HCT116 (cell line): Measurements from ENCODE around the gene ELOB. TPM values are rescaled to one million over a fixed set of nuclear protein-coding genes. Genes with fewer than 3 reads are reported as not detected.

ENCODE experiments used
- ATAC-seq: fragments of 200-7000 bp; cut with Tn5 transposase; 2 replicates; pipeline ENCODE4 v1.9.1; 2020; ENCODE audit warnings: mild to moderate bottlenecking, moderate library complexity
- BruUV-seq: library from RNA; stranded (reverse); fragments of 400-500 nt; replicated peaks from 2 replicates; lab custom pipeline; 2021; lab: Mats Ljungman, UMichigan
- CTCF ChIA-PET: fragments of 300-600 bp; sonication (Branson Sonifier 250); formaldehyde crosslinking; loops from one replicate; lab custom pipeline; 2021; ENCODE audit warnings: antibody characterized with exemption; lab: Charles Lee
- POLR2A ChIA-PET: fragments of 300-600, 350-600 bp; sonication (Branson Sonifier 250); formaldehyde crosslinking; loops from one replicate; lab custom pipeline; 2021; ENCODE audit warnings: antibody characterized with exemption; lab: Charles Lee
- RAD21 ChIA-PET, 2 experiments: fragments of 300-600 bp; sonication (Branson Sonifier 250); formaldehyde crosslinking; loops; one replicate each; lab custom pipeline; 2023; ENCODE audit warnings: low total read pairs in 2 of 2; ENCODE audit not compliant: uncharacterized antibody in 2 of 2, unreplicated experiment in 2 of 2, low non-redundant PET in 1 of 2; lab: Charles Lee
- DNase-seq: peaks from one replicate; pipeline ENCODE4 v3.0.0-alpha.2; 2010; ENCODE audit warnings: low read depth, low spot score
- H2AFZ ChIP-seq: fragments of 200-600 bp; shearing (Covaris generic), sonication (generic); 2 replicates; pipeline ENCODE4 v1.6.1; 2017; ENCODE audit warnings: low read depth, mixed run types, mixed read lengths, antibody characterized with exemption, low read length; ENCODE audit not compliant: poor library complexity, severe bottlenecking
- H3K27ac ChIP-seq: 2 replicates; pipeline ENCODE4 v1.5.1; 2012; ENCODE audit warnings: low read depth, low read length
- H3K27me3 ChIP-seq: fragments of 200-600 bp; sonication (generic); 2 replicates; pipeline ENCODE4 v1.6.1; 2016; ENCODE audit warnings: mixed run types, low read length, mixed read lengths; ENCODE audit not compliant: insufficient read depth
- H3K36me3 ChIP-seq, 2 experiments: fragments of 200-500 bp in 1 of 2; fragments of 200-600 bp in 1 of 2; sonication (Bioruptor generic) in 1 of 2; sonication (generic) in 1 of 2; 2 replicates each; pipeline versions ENCODE4 v1.5.1 to v1.6.1; 2014 to 2016; ENCODE audit warnings: low read length in 2 of 2, inconsistent platforms in 1 of 2, mixed read lengths in 1 of 2, mixed run types in 1 of 2; ENCODE audit not compliant: insufficient read depth in 2 of 2, control insufficient read depth in 1 of 2
- H3K4me1 ChIP-seq, 2 experiments: fragments of 200-600 bp in 1 of 2; sonication (generic) in 1 of 2; 2 replicates each; pipeline versions ENCODE4 v1.5.1 to v1.6.1; 2012 to 2017; ENCODE audit warnings: low read length in 2 of 2, inconsistent platforms in 1 of 2, mild to moderate bottlenecking in 1 of 2, mixed read lengths in 1 of 2, mixed run types in 1 of 2, moderate library complexity in 1 of 2; ENCODE audit not compliant: insufficient read depth in 2 of 2, control insufficient read depth in 1 of 2
- H3K4me2 ChIP-seq: fragments of 200-600 bp; sonication (generic); 2 replicates; pipeline ENCODE4 v1.6.1; 2017; ENCODE audit warnings: mixed run types, low read length, mixed read lengths
- H3K4me3 ChIP-seq, 2 experiments: fragments of 200-600 bp in 1 of 2; sonication (generic) in 1 of 2; replicated peaks in 1 of 2; 2 replicates each; pipeline ENCODE4 v1.5.1; 2011 to 2016; ENCODE audit warnings: low read length in 2 of 2, control low read depth in 1 of 2, low read depth in 1 of 2, mild to moderate bottlenecking in 1 of 2, mixed read lengths in 1 of 2, mixed run types in 1 of 2
- H3K79me2 ChIP-seq: fragments of 200-600 bp; sonication (generic); 2 replicates; pipeline ENCODE4 v1.6.1; 2017; ENCODE audit warnings: mild to moderate bottlenecking, mixed run types, low read length, moderate library complexity, mixed read lengths; ENCODE audit not compliant: insufficient read depth
- H3K9ac ChIP-seq: fragments of 200-600 bp; sonication (generic); 2 replicates; pipeline ENCODE4 v1.6.1; 2016; ENCODE audit warnings: low read length, mixed read lengths
- H3K9me2 ChIP-seq: fragments of 200-600 bp; sonication (generic), shearing (Covaris generic); 2 replicates; pipeline ENCODE4 v1.6.1; 2017; ENCODE audit warnings: mixed run types, mild to moderate bottlenecking, moderate library complexity; ENCODE audit not compliant: insufficient read depth
- H3K9me3 ChIP-seq, 2 experiments: fragments of 200-500 bp in 1 of 2; fragments of 200-600 bp in 1 of 2; sonication (Bioruptor generic) in 1 of 2; sonication (generic) in 1 of 2; 2 replicates each; pipeline ENCODE4 v1.6.1; 2014 to 2017; ENCODE audit warnings: low read length in 2 of 2, mixed read lengths in 2 of 2, inconsistent platforms in 1 of 2, low read depth in 1 of 2, mild to moderate bottlenecking in 1 of 2, mixed run types in 1 of 2, moderate library complexity in 1 of 2; ENCODE audit not compliant: control insufficient read depth in 1 of 2, insufficient read depth in 1 of 2
- H4K20me1 ChIP-seq: fragments of 200-600 bp; sonication (generic), shearing (Covaris generic); 2 replicates; pipeline ENCODE4 v1.6.1; 2017; ENCODE audit warnings: mixed run types, mild to moderate bottlenecking, moderate library complexity; ENCODE audit not compliant: insufficient read depth
- EGR1 ChIP-seq: IDR thresholded peaks from 2 replicates; pipeline ENCODE4 v1.6.1; 2012; ENCODE audit warnings: low read depth
- ELF1 ChIP-seq: IDR thresholded peaks from 2 replicates; pipeline ENCODE4 v1.6.1; 2012; ENCODE audit warnings: low read depth, borderline replicate concordance
- EZH2 ChIP-seq: fragments of 200-600 bp; sonication (generic); IDR thresholded peaks from 2 replicates; pipeline ENCODE4 v1.6.1; 2017; ENCODE audit warnings: antibody characterized with exemption, mixed run types
- FOSL1 ChIP-seq: IDR thresholded peaks from 2 replicates; pipeline ENCODE4 v1.6.1; 2012; ENCODE audit warnings: low read depth
- JUND ChIP-seq: IDR thresholded peaks from 2 replicates; pipeline ENCODE4 v1.6.1; 2012
- POLR2AphosphoS5 ChIP-seq: IDR thresholded peaks from 2 replicates; pipeline ENCODE4 v1.6.1; 2011; ENCODE audit warnings: mild to moderate bottlenecking, low read depth, low read length, moderate library complexity
- RAD21 ChIP-seq: IDR thresholded peaks from 2 replicates; pipeline ENCODE4 v1.6.1; 2012; ENCODE audit warnings: low read depth, mild to moderate bottlenecking
- SIN3A ChIP-seq: IDR thresholded peaks from 2 replicates; pipeline ENCODE4 v1.6.1; 2012; ENCODE audit warnings: low read depth
- SP1 ChIP-seq: IDR thresholded peaks from 2 replicates; pipeline ENCODE4 v1.6.1; 2012; ENCODE audit warnings: low read depth
- SRF ChIP-seq: IDR thresholded peaks from 2 replicates; pipeline ENCODE4 v1.6.1; 2012; ENCODE audit warnings: low read depth
- TCF7L2 ChIP-seq: IDR thresholded peaks from 2 replicates; pipeline ENCODE4 v1.7.0; 2011; ENCODE audit warnings: borderline replicate concordance, inconsistent platforms; ENCODE audit not compliant: insufficient read depth, insufficient read length; ENCODE audit errors: extremely low read depth
- YY1 ChIP-seq: IDR thresholded peaks from 2 replicates; pipeline ENCODE4 v1.6.1; 2011; ENCODE audit warnings: low read length, low read depth, moderate library complexity, mild to moderate bottlenecking; ENCODE audit not compliant: insufficient replicate concordance; ENCODE audit errors: extremely low read depth
- ZFX ChIP-seq: fragments of 450-650 bp; IDR thresholded peaks from 2 replicates; pipeline ENCODE4 v1.6.1; 2017
- ZNF274 ChIP-seq: fragments of 200-500 bp; sonication (Bioruptor generic); IDR thresholded peaks from 2 replicates; pipeline ENCODE4 v1.6.1; 2014; ENCODE audit warnings: mild to moderate bottlenecking, low read depth, low read length, inconsistent platforms
- intact Hi-C: fragments of 100-400 bp; cut with micrococcal nuclease; formaldehyde crosslinking; loops from 2 replicates; pipeline ENCODE4 v1.10.0; 2022
- total RNA-seq: library from RNA; stranded (reverse); gene quantifications from one replicate; pipeline ENCODE4 v1.2.1, GENCODE V29; 2021; ENCODE audit not compliant: unreplicated experiment
- TF ChIP-seq, protein P1 (sequence below): IDR thresholded peaks from 2 replicates; pipeline ENCODE4 v1.6.1; 2011; ENCODE audit warnings: mild to moderate bottlenecking, low read length, moderate library complexity; ENCODE audit not compliant: insufficient replicate concordance; ENCODE audit errors: extremely low read depth

The ELOB gene
- total RNA-seq, 1 experiment from 2014 or later, result 239 TPM

DNA sequence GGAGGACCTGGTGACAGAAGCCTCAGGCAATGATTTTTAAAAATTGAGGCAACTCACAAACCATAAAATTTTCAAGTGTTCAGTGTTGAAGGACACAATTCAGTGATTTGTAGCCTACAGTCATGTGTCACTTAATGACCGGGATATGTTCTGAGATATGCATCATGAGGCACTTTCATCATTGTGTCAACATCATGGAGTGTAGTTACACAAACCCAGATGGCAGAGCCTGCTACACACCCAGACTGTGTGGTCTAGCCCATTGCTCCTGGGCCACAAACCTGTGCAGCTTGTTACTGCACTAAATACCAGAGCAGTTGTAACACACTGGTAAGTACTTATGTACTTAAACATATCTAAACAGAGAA is 22.8 kb upstream of the ELOB start:
- intact Hi-C loops, result no loop called here
- H3K27me3 ChIP-seq, result no peaks in the 10 kb centered on the region
- ChIA-PET RAD21 (no interaction called here), POLR2A (no interaction called here), CTCF (no interaction called here)
- no peaks in the 10 kb centered on the region for H4K20me1 ChIP-seq
- ATAC-seq (0 out of 2 replicates have a peak, but pooled peaks have one; percentile 36), DNase-seq (no peak)
- H3K36me3 ChIP-seq, result no peaks in the 10 kb centered on the region
- no peak overlapping the region for H3K27ac ChIP-seq
- peaks cover 0 to 6% of the 10 kb centered on the region in 2 experiments; a peak in 2 of 4 replicates for H3K9me3 ChIP-seq
- BruUV-seq, result no TSS peak
- no peak overlapping the region for H3K9ac ChIP-seq
- TF ChIP-seq JUND, result no peak
- TF ChIP-seq ELF1, result no peak
- no peak for TF ChIP-seq TCF7L2
- TF ChIP-seq SRF, result no peak
- no peak for TF ChIP-seq EZH2
- TF ChIP-seq EGR1, result no peak
- no peak for TF ChIP-seq SIN3A
- no peak for TF ChIP-seq ZFX
- no peak for TF ChIP-seq ZNF274
- TF ChIP-seq, protein P1, sequence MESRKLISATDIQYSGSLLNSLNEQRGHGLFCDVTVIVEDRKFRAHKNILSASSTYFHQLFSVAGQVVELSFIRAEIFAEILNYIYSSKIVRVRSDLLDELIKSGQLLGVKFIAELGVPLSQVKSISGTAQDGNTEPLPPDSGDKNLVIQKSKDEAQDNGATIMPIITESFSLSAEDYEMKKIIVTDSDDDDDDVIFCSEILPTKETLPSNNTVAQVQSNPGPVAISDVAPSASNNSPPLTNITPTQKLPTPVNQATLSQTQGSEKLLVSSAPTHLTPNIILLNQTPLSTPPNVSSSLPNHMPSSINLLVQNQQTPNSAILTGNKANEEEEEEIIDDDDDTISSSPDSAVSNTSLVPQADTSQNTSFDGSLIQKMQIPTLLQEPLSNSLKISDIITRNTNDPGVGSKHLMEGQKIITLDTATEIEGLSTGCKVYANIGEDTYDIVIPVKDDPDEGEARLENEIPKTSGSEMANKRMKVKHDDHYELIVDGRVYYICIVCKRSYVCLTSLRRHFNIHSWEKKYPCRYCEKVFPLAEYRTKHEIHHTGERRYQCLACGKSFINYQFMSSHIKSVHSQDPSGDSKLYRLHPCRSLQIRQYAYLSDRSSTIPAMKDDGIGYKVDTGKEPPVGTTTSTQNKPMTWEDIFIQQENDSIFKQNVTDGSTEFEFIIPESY, result no peak
- no peak for TF ChIP-seq POLR2AphosphoS5
- no peak for TF ChIP-seq YY1
- TF ChIP-seq FOSL1, result no peak
- no peak for TF ChIP-seq RAD21
- no peak for TF ChIP-seq SP1
- H3K4me2 ChIP-seq, result no peak overlapping the region
- no peaks in the 10 kb centered on the region for H3K9me2 ChIP-seq
- H3K4me1 ChIP-seq, result peaks cover under 1 to 11% of the 10 kb centered on the region in 2 experiments
- H3K4me3 ChIP-seq, result no peak overlapping the region
- H3K79me2 ChIP-seq, result no peaks in the 10 kb centered on the region
- no peak overlapping the region for H2AFZ ChIP-seq
